ENCODE measurements around the gene COL15A1. TPM values are rescaled to one million over a fixed set of nuclear protein-coding genes. Genes with fewer than 3 reads are reported as not detected.

The COL15A1 gene
- total and polyA plus RNA-seq, 2 of the 8 experiments (the other 6 are each of a cell fraction or from before 2014, with no cell fraction given): 0.12 to 0.15 TPM

DNA sequence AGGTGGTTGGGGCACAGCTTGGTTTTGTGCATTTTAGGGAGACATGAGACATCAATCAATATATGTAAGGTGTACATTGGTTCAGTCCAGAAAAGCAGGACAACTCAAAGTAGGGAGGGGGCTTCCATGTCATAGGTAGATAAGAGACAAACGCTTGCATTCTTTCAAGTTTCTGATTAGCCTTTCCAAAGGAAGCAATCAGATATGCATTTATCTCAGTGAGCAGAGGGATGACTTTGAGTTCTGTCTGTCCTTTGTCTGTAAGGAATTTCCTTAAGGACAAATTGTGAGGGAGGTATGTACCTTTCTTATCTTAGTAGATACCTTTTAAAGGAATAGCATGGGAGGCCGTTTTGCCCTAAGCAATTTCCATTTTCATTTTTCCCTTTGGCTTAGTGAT is 63.3 kb downstream of the COL15A1 start (continued):
- TF ChIP-seq, protein P1, sequence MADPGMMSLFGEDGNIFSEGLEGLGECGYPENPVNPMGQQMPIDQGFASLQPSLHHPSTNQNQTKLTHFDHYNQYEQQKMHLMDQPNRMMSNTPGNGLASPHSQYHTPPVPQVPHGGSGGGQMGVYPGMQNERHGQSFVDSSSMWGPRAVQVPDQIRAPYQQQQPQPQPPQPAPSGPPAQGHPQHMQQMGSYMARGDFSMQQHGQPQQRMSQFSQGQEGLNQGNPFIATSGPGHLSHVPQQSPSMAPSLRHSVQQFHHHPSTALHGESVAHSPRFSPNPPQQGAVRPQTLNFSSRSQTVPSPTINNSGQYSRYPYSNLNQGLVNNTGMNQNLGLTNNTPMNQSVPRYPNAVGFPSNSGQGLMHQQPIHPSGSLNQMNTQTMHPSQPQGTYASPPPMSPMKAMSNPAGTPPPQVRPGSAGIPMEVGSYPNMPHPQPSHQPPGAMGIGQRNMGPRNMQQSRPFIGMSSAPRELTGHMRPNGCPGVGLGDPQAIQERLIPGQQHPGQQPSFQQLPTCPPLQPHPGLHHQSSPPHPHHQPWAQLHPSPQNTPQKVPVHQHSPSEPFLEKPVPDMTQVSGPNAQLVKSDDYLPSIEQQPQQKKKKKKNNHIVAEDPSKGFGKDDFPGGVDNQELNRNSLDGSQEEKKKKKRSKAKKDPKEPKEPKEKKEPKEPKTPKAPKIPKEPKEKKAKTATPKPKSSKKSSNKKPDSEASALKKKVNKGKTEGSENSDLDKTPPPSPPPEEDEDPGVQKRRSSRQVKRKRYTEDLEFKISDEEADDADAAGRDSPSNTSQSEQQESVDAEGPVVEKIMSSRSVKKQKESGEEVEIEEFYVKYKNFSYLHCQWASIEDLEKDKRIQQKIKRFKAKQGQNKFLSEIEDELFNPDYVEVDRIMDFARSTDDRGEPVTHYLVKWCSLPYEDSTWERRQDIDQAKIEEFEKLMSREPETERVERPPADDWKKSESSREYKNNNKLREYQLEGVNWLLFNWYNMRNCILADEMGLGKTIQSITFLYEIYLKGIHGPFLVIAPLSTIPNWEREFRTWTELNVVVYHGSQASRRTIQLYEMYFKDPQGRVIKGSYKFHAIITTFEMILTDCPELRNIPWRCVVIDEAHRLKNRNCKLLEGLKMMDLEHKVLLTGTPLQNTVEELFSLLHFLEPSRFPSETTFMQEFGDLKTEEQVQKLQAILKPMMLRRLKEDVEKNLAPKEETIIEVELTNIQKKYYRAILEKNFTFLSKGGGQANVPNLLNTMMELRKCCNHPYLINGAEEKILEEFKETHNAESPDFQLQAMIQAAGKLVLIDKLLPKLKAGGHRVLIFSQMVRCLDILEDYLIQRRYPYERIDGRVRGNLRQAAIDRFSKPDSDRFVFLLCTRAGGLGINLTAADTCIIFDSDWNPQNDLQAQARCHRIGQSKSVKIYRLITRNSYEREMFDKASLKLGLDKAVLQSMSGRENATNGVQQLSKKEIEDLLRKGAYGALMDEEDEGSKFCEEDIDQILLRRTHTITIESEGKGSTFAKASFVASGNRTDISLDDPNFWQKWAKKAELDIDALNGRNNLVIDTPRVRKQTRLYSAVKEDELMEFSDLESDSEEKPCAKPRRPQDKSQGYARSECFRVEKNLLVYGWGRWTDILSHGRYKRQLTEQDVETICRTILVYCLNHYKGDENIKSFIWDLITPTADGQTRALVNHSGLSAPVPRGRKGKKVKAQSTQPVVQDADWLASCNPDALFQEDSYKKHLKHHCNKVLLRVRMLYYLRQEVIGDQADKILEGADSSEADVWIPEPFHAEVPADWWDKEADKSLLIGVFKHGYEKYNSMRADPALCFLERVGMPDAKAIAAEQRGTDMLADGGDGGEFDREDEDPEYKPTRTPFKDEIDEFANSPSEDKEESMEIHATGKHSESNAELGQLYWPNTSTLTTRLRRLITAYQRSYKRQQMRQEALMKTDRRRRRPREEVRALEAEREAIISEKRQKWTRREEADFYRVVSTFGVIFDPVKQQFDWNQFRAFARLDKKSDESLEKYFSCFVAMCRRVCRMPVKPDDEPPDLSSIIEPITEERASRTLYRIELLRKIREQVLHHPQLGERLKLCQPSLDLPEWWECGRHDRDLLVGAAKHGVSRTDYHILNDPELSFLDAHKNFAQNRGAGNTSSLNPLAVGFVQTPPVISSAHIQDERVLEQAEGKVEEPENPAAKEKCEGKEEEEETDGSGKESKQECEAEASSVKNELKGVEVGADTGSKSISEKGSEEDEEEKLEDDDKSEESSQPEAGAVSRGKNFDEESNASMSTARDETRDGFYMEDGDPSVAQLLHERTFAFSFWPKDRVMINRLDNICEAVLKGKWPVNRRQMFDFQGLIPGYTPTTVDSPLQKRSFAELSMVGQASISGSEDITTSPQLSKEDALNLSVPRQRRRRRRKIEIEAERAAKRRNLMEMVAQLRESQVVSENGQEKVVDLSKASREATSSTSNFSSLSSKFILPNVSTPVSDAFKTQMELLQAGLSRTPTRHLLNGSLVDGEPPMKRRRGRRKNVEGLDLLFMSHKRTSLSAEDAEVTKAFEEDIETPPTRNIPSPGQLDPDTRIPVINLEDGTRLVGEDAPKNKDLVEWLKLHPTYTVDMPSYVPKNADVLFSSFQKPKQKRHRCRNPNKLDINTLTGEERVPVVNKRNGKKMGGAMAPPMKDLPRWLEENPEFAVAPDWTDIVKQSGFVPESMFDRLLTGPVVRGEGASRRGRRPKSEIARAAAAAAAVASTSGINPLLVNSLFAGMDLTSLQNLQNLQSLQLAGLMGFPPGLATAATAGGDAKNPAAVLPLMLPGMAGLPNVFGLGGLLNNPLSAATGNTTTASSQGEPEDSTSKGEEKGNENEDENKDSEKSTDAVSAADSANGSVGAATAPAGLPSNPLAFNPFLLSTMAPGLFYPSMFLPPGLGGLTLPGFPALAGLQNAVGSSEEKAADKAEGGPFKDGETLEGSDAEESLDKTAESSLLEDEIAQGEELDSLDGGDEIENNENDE (IDR thresholded peaks at IDR 0.05; ENCODE audit: insufficient replicate concordance, low read length): no peak
- no peak for TF ChIP-seq SAP30 (IDR thresholded peaks at IDR 0.05; ENCODE audit: insufficient read depth, insufficient replicate concordance, low read length)

All from H1 (cell line).